ENCODE results near the gene SAMSN1. TPM values are rescaled to one million over a fixed set of nuclear protein-coding genes. Genes with fewer than 3 reads are reported as not detected.

The SAMSN1 gene
- total RNA-seq, 2 experiments from 2014 or later, result 66.7 to 71.4 TPM

- H3K36me3 Mint-ChIP-seq (ENCODE audit: low read depth), result no peaks in the 10 kb centered on the region
- CTCF ChIA-PET, result no interaction called here
- no peaks in the 10 kb centered on the region for H3K27me3 Mint-ChIP-seq
- ATAC-seq (no peak), DNase-seq (no peak)
- POLR2A ChIA-PET, result no interaction called here
- peaks cover 11% of the 10 kb centered on the region for H3K4me1 Mint-ChIP-seq (ENCODE audit: low read depth)
- H3K9me3 Mint-ChIP-seq, result no peaks in the 10 kb centered on the region
- no peak overlapping the region for H3K27ac Mint-ChIP-seq
- intact Hi-C loops (cut with micrococcal nuclease), result no loop called here
- TF ChIP-seq, protein P1, sequence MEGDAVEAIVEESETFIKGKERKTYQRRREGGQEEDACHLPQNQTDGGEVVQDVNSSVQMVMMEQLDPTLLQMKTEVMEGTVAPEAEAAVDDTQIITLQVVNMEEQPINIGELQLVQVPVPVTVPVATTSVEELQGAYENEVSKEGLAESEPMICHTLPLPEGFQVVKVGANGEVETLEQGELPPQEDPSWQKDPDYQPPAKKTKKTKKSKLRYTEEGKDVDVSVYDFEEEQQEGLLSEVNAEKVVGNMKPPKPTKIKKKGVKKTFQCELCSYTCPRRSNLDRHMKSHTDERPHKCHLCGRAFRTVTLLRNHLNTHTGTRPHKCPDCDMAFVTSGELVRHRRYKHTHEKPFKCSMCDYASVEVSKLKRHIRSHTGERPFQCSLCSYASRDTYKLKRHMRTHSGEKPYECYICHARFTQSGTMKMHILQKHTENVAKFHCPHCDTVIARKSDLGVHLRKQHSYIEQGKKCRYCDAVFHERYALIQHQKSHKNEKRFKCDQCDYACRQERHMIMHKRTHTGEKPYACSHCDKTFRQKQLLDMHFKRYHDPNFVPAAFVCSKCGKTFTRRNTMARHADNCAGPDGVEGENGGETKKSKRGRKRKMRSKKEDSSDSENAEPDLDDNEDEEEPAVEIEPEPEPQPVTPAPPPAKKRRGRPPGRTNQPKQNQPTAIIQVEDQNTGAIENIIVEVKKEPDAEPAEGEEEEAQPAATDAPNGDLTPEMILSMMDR (IDR thresholded peaks at IDR 0.05), result no peak
- H3K4me3 Mint-ChIP-seq, result no peak overlapping the region
Observed at GRCh38 chr21:14567331-14568279, 21.5 kb upstream of the SAMSN1 start.

DNA sequence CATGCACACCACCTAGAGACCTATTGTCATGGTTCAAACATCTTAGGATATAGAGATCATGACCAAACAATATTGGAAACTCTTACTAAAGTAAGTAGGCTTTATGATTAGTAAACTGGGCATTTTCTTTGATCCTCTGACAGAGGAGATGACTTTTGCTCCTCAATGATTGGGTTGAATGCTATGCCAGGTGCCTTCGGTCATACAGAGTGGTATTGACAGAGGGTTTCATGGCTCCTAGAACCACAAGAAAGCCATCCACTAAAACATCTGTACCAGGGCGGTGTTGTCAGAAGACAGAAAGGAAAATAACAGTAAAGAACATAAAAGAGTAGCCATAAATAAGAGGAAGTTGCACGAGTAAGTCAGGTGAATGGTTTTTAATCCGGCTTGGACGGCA lies 20.8 kb upstream of the SAMSN1 start:
- POLR2A ChIA-PET, result no interaction called here
- no peaks in the 10 kb centered on the region for H3K36me3 Mint-ChIP-seq (ENCODE audit: low read depth)
- H3K27ac Mint-ChIP-seq, result no peak overlapping the region
- no peak for ATAC-seq
- TF ChIP-seq, protein P1 (IDR thresholded peaks at IDR 0.05), result no peak
- H3K4me1 Mint-ChIP-seq (ENCODE audit: low read depth), result peaks cover 6% of the 10 kb centered on the region
- H3K27me3 Mint-ChIP-seq, result no peaks in the 10 kb centered on the region
- CTCF ChIA-PET, result no interaction called here
- no peak for DNase-seq
- no peaks in the 10 kb centered on the region for H3K9me3 Mint-ChIP-seq
- no peak overlapping the region for H3K4me3 Mint-ChIP-seq
- intact Hi-C loops (cut with micrococcal nuclease), result no loop called here

GRCh38 chr21:14562959-14563358 lies 16.8 kb upstream of the SAMSN1 start:
- no peaks in the 10 kb centered on the region for H3K27me3 Mint-ChIP-seq
- peaks cover 6% of the 10 kb centered on the region for H3K4me1 Mint-ChIP-seq (ENCODE audit: low read depth)
- POLR2A ChIA-PET, result no interaction called here
- H3K9me3 Mint-ChIP-seq, result peaks cover 5% of the 10 kb centered on the region
- no peaks in the 10 kb centered on the region for H3K36me3 Mint-ChIP-seq (ENCODE audit: low read depth)
- ATAC-seq (no peak), DNase-seq (no peak)
- TF ChIP-seq, protein P1 (IDR thresholded peaks at IDR 0.05), result no peak
- CTCF ChIA-PET, result no interaction called here
- intact Hi-C loops (cut with micrococcal nuclease), result no loop called here
- no peak overlapping the region for H3K4me3 Mint-ChIP-seq
- H3K27ac Mint-ChIP-seq, result no peak overlapping the region

- no peak for ATAC-seq
- POLR2A ChIA-PET, result no interaction called here
- CTCF ChIA-PET, result no interaction called here
- DNase-seq, result no peak
- peaks cover 5% of the 10 kb centered on the region for H3K9me3 Mint-ChIP-seq
- TF ChIP-seq, protein P1 (IDR thresholded peaks at IDR 0.05), result no peak
- H3K27ac Mint-ChIP-seq, result no peak overlapping the region
- no peaks in the 10 kb centered on the region for H3K27me3 Mint-ChIP-seq
- peaks cover 8% of the 10 kb centered on the region for H3K4me1 Mint-ChIP-seq (ENCODE audit: low read depth)
- intact Hi-C loops (cut with micrococcal nuclease), result no loop called here
- H3K36me3 Mint-ChIP-seq (ENCODE audit: low read depth), result no peaks in the 10 kb centered on the region
- H3K4me3 Mint-ChIP-seq, result no peak overlapping the region
Observed at GRCh38 chr21:14560555-14560954, 14.4 kb upstream of the SAMSN1 start.

GRCh38 chr21:14560139-14560538 lies 14.0 kb upstream of the SAMSN1 start:
- CTCF ChIA-PET, result no interaction called here
- intact Hi-C loops (cut with micrococcal nuclease), result no loop called here
- no peak overlapping the region for H3K27ac Mint-ChIP-seq
- DNase-seq (no peak), ATAC-seq (no peak)
- TF ChIP-seq, protein P1 (IDR thresholded peaks at IDR 0.05), result no peak
- POLR2A ChIA-PET, result no interaction called here
- peaks cover 11% of the 10 kb centered on the region for H3K4me1 Mint-ChIP-seq (ENCODE audit: low read depth)
- no peak overlapping the region for H3K4me3 Mint-ChIP-seq
- no peaks in the 10 kb centered on the region for H3K36me3 Mint-ChIP-seq (ENCODE audit: low read depth)
- peaks cover 5% of the 10 kb centered on the region for H3K9me3 Mint-ChIP-seq
- H3K27me3 Mint-ChIP-seq, result no peaks in the 10 kb centered on the region

Data from activated CD8-positive, alpha-beta T cell treated with anti-CD3 and anti-CD28 coated beads for 36 hours (primary cell).